Mesenchymal stem cell (in vitro differentiated cells and primary cell): ENCODE results near the gene TCTN2.

Source experiments
- DNase-seq: peaks from one replicate; pipeline ENCODE4 v3.0.0-alpha.2; 2013
- H2AFZ ChIP-seq: one replicate; pipeline ENCODE4 v1.6.1; 2013; ENCODE audit warnings: low read depth, mild to moderate bottlenecking, control low read depth, inconsistent platforms, low read length, moderate library complexity
- H2AK5ac ChIP-seq: 2 replicates; pipeline ENCODE4 v1.6.1; 2013; ENCODE audit warnings: low read length, moderate library complexity, mild to moderate bottlenecking, inconsistent platforms; ENCODE audit not compliant: severe bottlenecking
- H2BK120ac ChIP-seq: one replicate; pipeline ENCODE4 v1.6.1; 2013; ENCODE audit warnings: low read depth, mild to moderate bottlenecking, inconsistent platforms, low read length, moderate library complexity
- H2BK12ac ChIP-seq, 2 experiments: one replicate each; pipeline ENCODE4 v1.6.1; 2013; ENCODE audit warnings: inconsistent platforms in 2 of 2, low read length in 2 of 2, mild to moderate bottlenecking in 2 of 2, moderate library complexity in 2 of 2, control low read depth in 1 of 2
- H2BK15ac ChIP-seq: one replicate; pipeline ENCODE4 v1.6.1; 2013; ENCODE audit warnings: mild to moderate bottlenecking, low read depth, inconsistent platforms; ENCODE audit not compliant: poor library complexity, severe bottlenecking
- H2BK5ac ChIP-seq: 2 replicates; pipeline ENCODE4 v1.6.1; 2013; ENCODE audit warnings: low read depth, mild to moderate bottlenecking, low read length, control low read depth, inconsistent platforms; ENCODE audit not compliant: poor library complexity, severe bottlenecking
- H3K14ac ChIP-seq, 2 experiments: one replicate each; pipeline ENCODE4 v1.6.1; 2013; ENCODE audit warnings: inconsistent platforms in 2 of 2, low read length in 2 of 2, control low read depth in 1 of 2, mild to moderate bottlenecking in 1 of 2, moderate library complexity in 1 of 2
- H3K18ac ChIP-seq, 2 experiments: one replicate each; pipeline ENCODE4 v1.6.1; 2013; ENCODE audit warnings: inconsistent platforms in 2 of 2, low read length in 2 of 2, control low read depth in 1 of 2, low read depth in 1 of 2, mild to moderate bottlenecking in 1 of 2
- H3K23ac ChIP-seq, 2 experiments: one replicate each; pipeline ENCODE4 v1.6.1; 2013; ENCODE audit warnings: inconsistent platforms in 2 of 2, low read length in 2 of 2, mild to moderate bottlenecking in 2 of 2, moderate library complexity in 2 of 2, control low read depth in 1 of 2
- H3K27ac ChIP-seq: 2 replicates; pipeline ENCODE4 v1.5.1; 2013; ENCODE audit warnings: mild to moderate bottlenecking, moderate library complexity, low read length, control low read depth, inconsistent platforms; ENCODE audit not compliant: poor library complexity, severe bottlenecking
- H3K27me3 ChIP-seq, 2 experiments: 2 replicates each; pipeline versions ENCODE4 v1.6.1 to v1.7.0; 2013; ENCODE audit warnings: low read length in 2 of 2, mild to moderate bottlenecking in 2 of 2, moderate library complexity in 2 of 2, control low read depth in 1 of 2, inconsistent platforms in 1 of 2; ENCODE audit not compliant: control insufficient read depth in 1 of 2, insufficient read depth in 1 of 2
- H3K36me3 ChIP-seq, 2 experiments: 2 replicates each; pipeline versions ENCODE4 v1.6.1 to v1.7.0; 2013; ENCODE audit warnings: low read length in 2 of 2, control low read depth in 1 of 2, inconsistent platforms in 1 of 2, low read depth in 1 of 2, mild to moderate bottlenecking in 1 of 2; ENCODE audit not compliant: insufficient read depth in 2 of 2, control insufficient read depth in 1 of 2
- H3K4ac ChIP-seq, 2 experiments: one replicate each; pipeline ENCODE4 v1.6.1; 2013; ENCODE audit warnings: inconsistent platforms in 2 of 2, low read length in 2 of 2, mild to moderate bottlenecking in 2 of 2, moderate library complexity in 2 of 2, control low read depth in 1 of 2, low read depth in 1 of 2
- H3K4me1 ChIP-seq: 2 replicates; pipeline ENCODE4 v1.6.1; 2013; ENCODE audit warnings: low read depth, low read length, control low read depth; ENCODE audit not compliant: control insufficient read depth, insufficient read depth
- H3K4me2 ChIP-seq: 2 replicates; pipeline ENCODE4 v1.6.1; 2013; ENCODE audit warnings: low read length, mild to moderate bottlenecking, inconsistent platforms; ENCODE audit not compliant: poor library complexity, severe bottlenecking
- H3K4me3 ChIP-seq, 2 experiments: 2 replicates each; pipeline versions ENCODE4 v1.5.1 to v1.7.0; 2013; ENCODE audit warnings: low read length in 2 of 2, mild to moderate bottlenecking in 2 of 2, control low read depth in 1 of 2, low read depth in 1 of 2; ENCODE audit not compliant: insufficient read depth in 1 of 2
- H3K79me1 ChIP-seq: replicated peaks from 2 replicates; pipeline ENCODE4 v1.6.1; 2013; ENCODE audit warnings: mild to moderate bottlenecking, control low read depth, low read length, inconsistent platforms; ENCODE audit not compliant: poor library complexity, severe bottlenecking
- H3K9ac ChIP-seq: 2 replicates; pipeline ENCODE4 v1.7.0; 2013; ENCODE audit warnings: mild to moderate bottlenecking, low read length, moderate library complexity
- H3K9me3 ChIP-seq: 2 replicates; pipeline ENCODE4 v1.7.0; 2013; ENCODE audit warnings: mild to moderate bottlenecking, low read length; ENCODE audit not compliant: control insufficient read depth
- H4K8ac ChIP-seq: one replicate; pipeline ENCODE4 v1.6.1; 2013; ENCODE audit warnings: inconsistent platforms, mild to moderate bottlenecking, low read length, moderate library complexity
- H4K91ac ChIP-seq: one replicate; pipeline ENCODE4 v1.6.1; 2013; ENCODE audit warnings: mild to moderate bottlenecking, low read length, inconsistent platforms
- WGBS: methylation state at CpG from one replicate; pipeline ENCODE4 v1.1.7; 2013; ENCODE audit warnings: mixed read lengths; 5-methylcytosine and 5-hydroxymethylcytosine counted together

TCTN2 gene

DNA sequence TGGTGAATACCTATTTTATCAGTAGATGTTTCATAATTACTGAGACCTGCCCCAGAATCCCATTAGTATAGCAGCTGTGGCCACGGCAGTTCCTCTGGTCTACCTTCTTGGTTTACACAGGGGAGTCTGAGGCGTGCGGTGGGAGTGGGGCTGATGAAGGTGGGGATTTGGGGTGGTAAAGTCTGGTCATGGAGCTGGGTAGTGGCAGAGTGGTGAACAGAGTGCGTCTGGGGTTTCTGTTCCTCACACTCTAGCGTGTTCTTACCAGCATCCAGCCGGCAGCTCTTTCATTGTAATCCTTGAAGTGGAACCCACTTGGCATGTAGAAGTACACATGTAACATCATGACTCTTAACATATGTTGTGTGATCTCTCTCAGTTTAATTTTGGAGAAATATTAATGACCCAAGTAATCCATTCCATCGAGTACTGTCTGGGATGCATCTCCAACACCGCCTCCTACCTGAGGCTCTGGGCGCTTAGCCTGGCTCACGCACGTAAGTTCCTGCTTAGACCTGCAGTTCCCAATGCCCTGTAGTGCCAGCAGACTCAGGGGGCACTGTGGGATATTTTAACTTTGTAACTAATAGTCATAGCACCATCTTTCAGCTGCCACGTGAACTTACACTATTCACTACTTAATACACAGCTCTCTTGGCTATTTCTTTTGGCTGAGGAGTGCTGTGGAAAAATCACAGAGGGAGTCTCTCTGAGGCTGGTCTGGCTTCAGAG lies 83.3 kb downstream of the TCTN2 start:
- Histone ChIP-seq H4K8ac (no peak overlapping the region), H3K14ac (no peak overlapping the region), H2BK5ac (no peak overlapping the region), H2BK15ac (no peak overlapping the region), H2AK5ac (no peak overlapping the region), H3K4me1 (peaks cover 6% of the 10 kb centered on the region), H3K4ac (no peak overlapping the region), H3K9me3 (no peaks in the 10 kb centered on the region), H3K18ac (no peak overlapping the region), H3K23ac (no peak overlapping the region), H2BK120ac (no peak overlapping the region), H3K9ac (no peak overlapping the region), H3K27ac (no peak overlapping the region), H3K36me3 (peaks cover 43 to 50% of the 10 kb centered on the region in 2 experiments), H2BK12ac (no peak overlapping the region), H3K4me3 (no peak overlapping the region), H2AFZ (no peak overlapping the region), H3K27me3 (no peaks in the 10 kb centered on the region), H3K79me1 (peaks cover 6% of the 10 kb centered on the region), H3K4me2 (no peak overlapping the region), H4K91ac (no peak overlapping the region)
- 99% methylated on average over 8 of the region's 12 CpGs for WGBS
- no peak for DNase-seq

DNA sequence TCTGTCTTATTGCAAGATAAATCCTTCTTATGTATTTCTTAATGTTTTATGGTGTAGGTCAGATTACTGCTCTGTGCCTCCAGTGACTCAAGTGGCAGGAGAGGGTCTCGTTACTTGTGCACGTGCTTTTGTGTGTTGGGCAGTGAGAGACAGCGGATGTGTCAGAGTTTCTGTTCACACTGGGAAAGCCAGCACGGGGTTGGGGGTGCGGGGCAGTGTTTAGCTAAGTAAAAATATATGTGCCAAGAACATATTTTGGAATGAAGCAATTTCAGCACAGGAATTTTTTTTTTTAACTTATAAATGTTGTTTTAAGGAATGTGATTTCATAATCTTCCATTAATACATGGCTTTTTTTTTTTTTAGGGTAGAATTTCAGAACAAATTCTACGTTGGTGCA lies 86.6 kb downstream of the TCTN2 start:
- WGBS: 87% methylated on average over 5 of the region's 6 CpGs
- no peak for DNase-seq
- Histone ChIP-seq H3K79me1 (peaks cover 2% of the 10 kb centered on the region), H3K27ac (no peak overlapping the region), H3K9ac (no peak overlapping the region), H2BK12ac (no peak overlapping the region), H4K8ac (no peak overlapping the region), H2BK120ac (no peak overlapping the region), H3K14ac (no peak overlapping the region), H3K4me1 (peaks cover 10% of the 10 kb centered on the region), H3K27me3 (peaks cover 5 to 14% of the 10 kb centered on the region in 2 experiments), H3K18ac (no peak overlapping the region), H3K4ac (no peak overlapping the region), H3K23ac (no peak overlapping the region), H4K91ac (no peak overlapping the region), H2AFZ (no peak overlapping the region), H2AK5ac (no peak overlapping the region), H2BK5ac (no peak overlapping the region), H3K36me3 (peaks cover 25 to 30% of the 10 kb centered on the region in 2 experiments), H3K9me3 (no peaks in the 10 kb centered on the region), H2BK15ac (no peak overlapping the region), H3K4me3 (no peak overlapping the region), H3K4me2 (no peak overlapping the region)
